HG02943 (cell line): ENCODE data around the gene BOLL.
"Not testable (repeated sequence)": the region's sequence is repeated elsewhere in the genome, so short reads cannot be mapped to it uniquely, and the experiment has no call there.

ENCODE experiments used
- ATAC-seq: cut with Tn5 transposase; IDR thresholded peaks from one replicate; pipeline ENCODE4 v1.9.1; 2021; ENCODE audit warnings: mild to moderate bottlenecking, low read depth, moderate library complexity; ENCODE audit not compliant: unreplicated experiment

The BOLL gene

DNA sequence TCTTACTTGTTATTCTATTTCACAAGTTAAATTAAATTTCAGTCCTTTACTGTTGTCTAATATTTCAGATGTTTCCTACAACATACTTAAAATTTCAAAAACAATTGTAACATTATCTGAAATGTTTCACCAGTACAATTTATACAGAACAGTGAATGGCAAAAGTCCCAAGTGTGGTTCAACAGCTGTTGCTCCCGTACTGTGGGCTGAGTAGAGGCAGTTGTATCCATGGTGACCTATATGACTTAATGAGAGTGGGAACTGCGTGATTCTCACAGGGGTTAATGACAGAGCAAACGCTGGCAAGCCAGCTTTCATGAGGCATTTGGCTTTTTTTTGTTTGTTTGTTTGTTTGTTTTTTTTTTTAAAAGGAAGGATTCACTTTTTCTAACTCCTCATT is 13.9 kb upstream of the BOLL start:
- no peak for ATAC-seq

DNA sequence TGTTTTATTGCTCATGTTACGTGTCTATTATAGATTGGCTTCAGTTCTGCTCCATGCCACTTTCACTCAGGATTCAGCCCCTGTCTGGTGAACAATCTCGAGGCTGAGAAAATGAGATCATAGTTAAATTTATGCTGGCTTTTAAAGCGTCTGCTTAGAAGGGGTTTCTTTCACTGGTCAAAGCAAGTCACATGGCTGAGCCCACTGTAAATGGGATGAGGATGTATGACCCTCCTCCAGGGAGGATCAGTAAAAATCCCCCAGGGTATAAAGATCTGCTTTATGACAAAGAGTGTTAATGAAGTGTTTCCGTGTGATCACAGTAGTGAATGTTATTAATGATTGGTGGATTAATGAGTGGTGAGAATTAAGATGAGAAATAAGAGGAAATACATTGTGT is 13.1 kb upstream of the BOLL start:
- no peak for ATAC-seq

GRCh38 chr2:197795277-197795676 is 10.2 kb upstream of the BOLL start:
- no peak for ATAC-seq

- no peak for ATAC-seq
These were observed 8.3 kb upstream of the BOLL start for GRCh38 chr2:197793456-197793855.

GRCh38 chr2:197786010-197786877 is 1.1 kb upstream of the BOLL start:
- ATAC-seq, result no peak

DNA sequence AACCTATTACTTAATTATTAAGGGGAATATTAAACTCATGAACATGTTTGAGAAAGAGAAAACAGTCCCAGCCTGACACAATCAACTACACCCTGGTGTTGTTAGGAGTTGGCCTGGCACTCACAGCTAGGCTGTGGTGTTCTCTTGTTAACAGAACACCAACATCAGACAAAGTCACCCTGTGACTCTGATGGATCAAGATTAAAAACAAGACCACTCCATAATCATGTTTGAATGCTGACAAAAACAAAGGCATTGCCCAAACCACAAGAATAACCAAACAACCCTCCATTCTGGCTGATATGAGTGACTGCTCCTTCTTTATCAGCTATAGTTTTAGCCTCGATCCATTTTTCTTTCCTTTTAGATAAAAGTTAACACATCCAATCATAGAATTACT is 3.0 kb downstream of the BOLL start:
- ATAC-seq, result no peak

DNA sequence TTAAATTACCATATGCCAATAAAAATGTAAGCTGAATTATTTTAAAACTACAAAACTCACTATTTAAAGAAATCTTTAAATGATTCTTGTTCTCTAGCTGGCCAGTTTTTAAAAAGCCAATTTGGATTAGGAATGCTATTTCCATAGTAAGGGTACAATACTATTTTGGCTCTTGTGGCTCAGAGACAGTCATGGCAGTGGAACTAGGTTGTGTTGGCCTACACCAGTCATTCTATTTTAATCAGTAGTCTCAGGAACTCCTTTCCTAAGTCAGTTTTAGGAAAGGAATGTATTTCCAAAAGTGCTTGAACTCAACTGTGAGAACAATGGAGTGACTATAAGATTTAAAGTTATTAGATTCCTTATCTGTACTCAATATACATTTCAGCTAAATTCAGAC is 5.9 kb downstream of the BOLL start:
- no peak for ATAC-seq

- ATAC-seq, result no peak
These were observed 7.2 kb downstream of the BOLL start for GRCh38 chr2:197777823-197778407.

- no peak for ATAC-seq
These were observed 24.8 kb downstream of the BOLL start for GRCh38 chr2:197760293-197760657.

GRCh38 chr2:197759625-197760292 is 25.4 kb downstream of the BOLL start:
- no peak for ATAC-seq

DNA sequence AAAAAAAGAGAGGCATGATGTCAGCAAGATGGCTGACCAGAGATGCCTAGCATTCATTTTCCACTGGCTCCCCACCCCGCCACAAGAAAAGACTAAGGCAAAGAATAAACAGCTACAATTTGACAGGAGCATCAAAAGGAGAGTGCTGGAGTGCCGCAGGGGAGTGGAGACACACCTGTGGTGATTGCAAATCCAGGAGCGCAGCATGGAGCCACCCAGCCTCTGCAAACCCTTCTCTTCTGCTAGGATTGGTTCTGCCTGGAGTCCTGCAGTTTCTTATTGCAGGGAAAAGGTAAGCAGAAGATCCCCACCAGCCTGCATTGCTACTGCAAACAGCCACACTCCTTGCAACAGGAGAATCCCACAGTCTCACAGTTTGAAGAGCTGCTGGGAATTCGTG is 26.1 kb downstream of the BOLL start:
- no peak for ATAC-seq

DNA sequence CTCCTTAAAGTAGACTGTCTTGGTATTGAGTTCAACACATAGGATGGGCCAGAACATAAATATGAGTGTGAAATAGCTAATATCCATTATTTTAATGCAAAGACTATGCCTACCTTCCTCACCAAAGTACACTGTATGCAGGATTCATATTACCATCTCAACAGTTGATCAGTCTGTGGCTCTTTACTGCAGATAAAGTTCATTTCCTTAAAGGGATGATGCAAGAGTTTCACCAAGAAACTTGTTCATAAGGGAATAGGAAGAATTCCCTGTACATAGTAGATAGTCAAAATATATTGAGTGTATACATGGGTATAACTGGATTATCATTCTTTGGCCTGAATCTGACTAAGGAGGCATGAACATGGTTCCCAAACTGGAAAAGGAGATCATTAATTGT is 44.9 kb downstream of the BOLL start:
- ATAC-seq, result no peak

DNA sequence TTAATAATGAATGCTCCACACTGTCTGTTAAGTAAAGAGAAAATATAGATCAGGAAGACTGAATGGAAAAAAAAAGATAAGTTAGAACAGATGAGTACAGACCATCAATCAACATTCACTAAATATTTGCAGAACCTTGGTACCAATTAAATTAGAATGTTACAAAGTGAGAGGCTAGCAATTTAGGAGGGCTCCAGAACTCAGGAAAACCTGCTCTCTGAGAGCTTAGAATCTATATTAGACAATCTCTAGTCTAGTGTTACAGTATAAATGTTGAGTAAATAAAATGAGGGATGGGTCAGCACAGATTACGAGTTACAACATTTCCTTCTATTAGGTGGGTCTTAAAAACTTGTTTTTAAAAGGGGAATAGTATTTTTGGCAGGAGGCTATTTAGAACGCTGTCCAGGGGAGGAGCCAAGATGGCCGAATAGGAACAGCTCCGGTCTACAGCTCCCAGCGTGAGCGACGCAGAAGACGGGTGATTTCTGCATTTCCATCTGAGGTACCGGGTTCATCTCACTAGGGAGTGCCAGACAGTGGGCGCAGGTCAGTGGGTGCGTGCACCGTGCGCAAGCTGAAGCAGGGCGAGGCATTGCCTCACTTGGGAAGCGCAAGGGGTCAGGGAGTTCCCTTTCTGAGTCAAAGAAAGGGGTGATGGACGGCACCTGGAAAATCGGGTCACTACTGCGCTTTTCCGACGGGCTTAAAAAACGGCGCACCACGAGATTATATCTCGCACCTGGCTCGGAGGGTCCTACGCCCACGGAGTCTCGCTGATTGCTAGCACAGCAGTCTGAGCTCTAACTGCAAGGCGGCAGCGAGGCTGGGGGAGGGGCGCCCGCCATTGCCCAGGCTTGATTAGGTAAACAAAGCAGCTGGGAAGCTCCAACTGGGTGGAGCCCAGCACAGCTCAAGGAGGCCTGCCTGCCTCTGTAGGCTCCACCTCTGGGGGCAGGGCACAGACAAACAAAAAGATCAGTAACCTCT is 56.3 kb downstream of the BOLL start:
- ATAC-seq, result not testable (repeated sequence)

DNA sequence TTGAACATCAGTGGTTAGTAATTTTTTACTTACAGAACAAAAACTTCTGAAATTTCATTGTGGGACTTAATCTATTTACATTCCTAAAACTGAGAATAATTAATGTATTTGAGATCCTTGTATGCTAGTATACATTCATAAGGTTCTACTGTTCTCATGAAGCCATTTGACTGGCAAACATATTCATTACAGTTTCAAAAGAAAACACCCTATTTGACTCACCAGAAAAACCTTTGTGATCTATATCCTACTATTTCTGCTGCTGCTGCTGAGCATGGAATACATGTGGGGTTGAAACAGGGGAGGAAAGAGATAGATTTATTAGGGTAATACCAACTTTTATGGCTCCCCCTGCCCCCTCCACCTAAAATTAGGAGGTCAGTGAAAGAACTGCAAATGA is 58.1 kb downstream of the BOLL start:
- no peak for ATAC-seq

DNA sequence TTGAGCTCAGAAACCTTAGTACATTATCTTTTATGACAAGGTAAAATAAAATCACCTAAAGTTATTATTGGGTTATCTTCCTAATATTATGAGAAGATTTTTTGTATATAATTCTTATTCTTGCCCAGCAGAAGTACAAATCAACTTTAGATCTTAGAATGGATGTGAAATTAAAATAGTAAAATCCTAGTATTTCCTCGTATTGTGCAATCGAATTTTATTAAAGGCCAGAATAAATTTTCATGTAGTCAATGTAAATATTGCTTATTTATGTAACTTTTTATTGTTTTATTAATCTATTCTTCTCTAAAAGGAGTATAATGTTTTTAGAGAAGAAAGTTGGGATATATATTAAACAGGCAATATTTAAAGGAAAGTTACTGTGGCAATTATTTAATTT is 67.3 kb downstream of the BOLL start:
- ATAC-seq, result no peak

GRCh38 chr2:197713271-197713670 is 71.8 kb downstream of the BOLL start:
- ATAC-seq, result no peak

- no peak for ATAC-seq
These were observed 73.5 kb downstream of the BOLL start for GRCh38 chr2:197711578-197711977.

- ATAC-seq, result peak; percentile 66
These were observed 74.6 kb downstream of the BOLL start for GRCh38 chr2:197710424-197711042.

DNA sequence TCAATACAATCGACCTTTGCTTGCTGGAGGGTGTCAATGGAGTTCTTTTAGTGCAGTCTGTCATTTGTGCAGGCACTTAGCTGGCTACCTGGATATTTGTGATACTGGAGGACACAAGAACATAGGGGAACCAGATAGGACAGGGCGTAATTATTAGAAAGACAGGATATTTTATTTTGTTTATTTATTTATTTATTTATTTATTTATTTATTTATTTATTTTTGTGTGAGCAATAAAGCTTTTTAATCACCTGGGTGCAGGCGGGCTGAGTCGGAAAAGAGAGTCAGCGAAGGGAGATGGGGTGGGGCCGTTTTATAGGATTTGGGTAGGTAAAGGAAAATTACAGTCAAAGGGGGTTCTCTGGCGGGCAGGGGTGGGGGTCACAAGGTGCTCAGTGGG is 76.0 kb downstream of the BOLL start:
- ATAC-seq, result not testable (repeated sequence)

- no peak for ATAC-seq
These were observed 76.8 kb downstream of the BOLL start for GRCh38 chr2:197708331-197708730.
